ENCODE measurements around the gene TFEC.

Gene TFEC

DNA sequence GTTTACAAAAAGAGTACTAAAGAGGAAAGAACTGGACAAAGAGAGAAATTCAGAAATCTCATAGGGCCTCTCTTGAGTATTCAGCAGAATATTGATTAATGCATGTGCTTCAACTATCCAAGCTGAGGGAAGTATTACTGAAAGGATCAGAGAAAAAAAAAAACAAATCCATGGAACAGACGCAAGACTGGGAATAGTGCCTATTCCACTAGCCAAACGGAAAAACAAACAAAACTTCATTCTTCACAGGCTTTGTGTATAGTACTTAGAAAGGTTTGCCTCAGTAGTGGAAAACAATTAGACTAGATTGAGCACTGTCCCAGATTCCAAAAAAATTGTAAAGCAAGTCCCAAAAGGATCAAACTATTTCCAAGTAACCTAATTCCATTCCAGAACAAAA lies 106.2 kb downstream of the TFEC start:
- DNase-seq (ENCODE audit: low read depth), result no peak

DNA sequence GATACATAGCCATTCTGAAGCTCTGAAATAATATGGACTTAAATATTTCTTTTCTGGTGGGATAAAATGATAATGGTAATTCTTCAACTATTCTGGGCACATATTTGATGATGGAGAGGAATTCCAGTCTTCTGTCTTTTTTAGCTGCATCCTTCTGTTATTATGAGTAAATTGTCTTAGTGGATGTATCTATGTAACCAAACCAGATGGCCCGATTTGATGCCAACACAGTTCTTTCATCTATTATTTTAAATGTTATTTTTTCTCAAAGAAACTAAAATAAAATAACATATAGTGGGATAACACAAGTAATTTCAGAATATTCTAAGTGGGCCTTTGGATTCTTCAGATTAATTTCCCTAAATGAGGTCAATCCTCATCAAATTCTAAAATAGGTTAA lies 110.2 kb downstream of the TFEC start:
- DNase-seq (ENCODE audit: low read depth), result no peak

DNA sequence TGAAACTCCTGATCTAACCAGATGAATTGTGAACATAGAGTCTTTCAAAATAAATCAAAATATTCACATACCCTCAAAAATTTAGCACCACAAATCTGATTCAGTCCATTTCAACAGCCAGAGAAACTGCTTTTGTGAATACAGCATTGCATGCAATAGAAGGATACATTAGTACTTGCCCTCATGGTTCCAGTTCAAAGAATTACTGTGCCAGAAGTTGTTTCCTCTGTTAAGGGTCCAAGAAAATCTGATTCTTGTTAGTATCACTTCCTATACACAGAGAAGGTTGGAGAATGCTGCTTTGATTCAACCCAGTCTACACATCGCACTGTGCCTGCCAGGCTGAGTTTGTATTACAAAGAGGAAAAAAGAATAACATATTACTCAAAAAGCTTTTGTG lies 115.6 kb downstream of the TFEC start:
- DNase-seq (ENCODE audit: low read depth), result no peak

DNA sequence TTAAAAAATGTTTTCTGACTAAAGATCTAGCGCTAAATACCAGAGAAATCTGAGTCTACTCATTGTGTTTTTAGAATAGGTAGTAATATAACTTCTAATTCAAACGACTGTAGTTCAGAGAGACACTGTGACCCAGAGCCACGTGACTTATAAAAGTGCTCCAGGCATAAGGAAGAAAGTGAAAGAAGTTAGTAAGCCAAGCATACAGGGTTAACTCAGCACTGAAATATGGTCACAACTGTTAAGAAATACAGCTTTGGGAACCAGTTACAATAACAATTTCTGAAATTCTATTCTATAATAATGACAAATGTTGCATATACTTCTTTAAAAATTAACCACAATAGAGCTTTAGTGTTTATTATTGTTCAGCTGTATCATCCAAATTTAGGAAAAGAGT lies 119.1 kb downstream of the TFEC start:
- no peak for DNase-seq (ENCODE audit: low read depth)

DNA sequence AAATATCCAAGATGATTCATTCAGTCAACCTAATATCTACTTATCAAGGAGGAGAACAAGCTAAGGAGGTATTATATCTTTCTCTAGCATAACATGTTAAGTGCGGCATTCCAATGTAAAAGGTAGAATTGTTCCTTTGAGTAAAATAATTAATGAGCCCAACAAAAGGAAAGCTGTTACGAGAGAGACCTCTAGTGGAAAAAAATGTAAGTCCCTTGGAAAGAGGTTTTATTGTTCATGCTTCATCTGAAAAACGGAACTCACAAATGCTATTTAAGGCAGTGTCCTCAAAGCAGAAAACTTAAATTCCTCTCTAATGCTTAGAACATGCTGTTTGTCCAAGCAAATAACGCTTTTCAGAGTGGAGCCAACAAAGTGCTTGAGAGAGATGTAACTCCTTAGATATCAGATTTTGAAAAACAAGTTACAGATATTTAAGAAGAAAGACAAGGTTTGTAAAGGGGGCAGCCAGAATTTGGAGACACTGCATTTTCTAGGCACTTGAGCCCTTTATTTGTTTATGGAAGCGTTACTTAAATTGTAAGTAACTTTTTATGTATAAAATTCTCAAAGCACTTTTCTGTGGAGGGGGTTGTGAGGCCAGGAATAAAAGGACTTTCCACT lies 119.9 kb downstream of the TFEC start:
- DNase-seq (ENCODE audit: low read depth), result no peak

DNA sequence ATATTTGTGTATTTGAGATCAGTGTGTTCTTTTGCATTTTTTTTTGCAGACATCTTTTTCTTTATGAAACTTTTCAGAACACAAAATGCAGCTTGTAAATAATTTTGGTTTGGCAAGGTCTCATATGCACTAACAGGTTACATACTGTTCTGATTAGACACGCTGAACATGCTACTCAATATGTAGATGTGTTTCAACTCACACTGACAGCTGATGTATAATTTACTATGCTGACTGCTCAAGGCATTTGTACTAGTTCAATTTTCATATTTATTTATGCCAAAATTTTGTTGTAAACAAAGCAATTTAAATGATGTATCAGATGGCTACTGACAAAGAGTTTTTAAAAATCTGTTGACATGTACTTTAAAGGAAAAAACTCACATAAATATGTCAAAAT lies 123.8 kb downstream of the TFEC start:
- no peak for DNase-seq (ENCODE audit: low read depth)

DNA sequence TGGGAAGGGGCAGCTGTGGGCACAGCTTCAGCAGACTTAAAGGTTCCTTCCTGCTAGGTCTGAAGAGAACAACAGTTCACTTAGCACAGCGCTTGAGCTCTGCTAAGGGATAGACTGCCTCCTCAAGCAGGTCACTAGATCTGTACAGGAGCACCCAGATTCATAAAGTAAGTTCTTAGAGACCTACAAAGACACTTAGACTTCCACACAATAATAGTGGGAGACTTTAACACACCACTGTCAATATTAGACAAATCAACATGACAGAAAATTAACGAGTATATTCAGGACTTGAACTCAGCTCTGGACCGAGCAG lies 140.9 kb downstream of the TFEC start:
- no peak for DNase-seq (ENCODE audit: low read depth)

DNA sequence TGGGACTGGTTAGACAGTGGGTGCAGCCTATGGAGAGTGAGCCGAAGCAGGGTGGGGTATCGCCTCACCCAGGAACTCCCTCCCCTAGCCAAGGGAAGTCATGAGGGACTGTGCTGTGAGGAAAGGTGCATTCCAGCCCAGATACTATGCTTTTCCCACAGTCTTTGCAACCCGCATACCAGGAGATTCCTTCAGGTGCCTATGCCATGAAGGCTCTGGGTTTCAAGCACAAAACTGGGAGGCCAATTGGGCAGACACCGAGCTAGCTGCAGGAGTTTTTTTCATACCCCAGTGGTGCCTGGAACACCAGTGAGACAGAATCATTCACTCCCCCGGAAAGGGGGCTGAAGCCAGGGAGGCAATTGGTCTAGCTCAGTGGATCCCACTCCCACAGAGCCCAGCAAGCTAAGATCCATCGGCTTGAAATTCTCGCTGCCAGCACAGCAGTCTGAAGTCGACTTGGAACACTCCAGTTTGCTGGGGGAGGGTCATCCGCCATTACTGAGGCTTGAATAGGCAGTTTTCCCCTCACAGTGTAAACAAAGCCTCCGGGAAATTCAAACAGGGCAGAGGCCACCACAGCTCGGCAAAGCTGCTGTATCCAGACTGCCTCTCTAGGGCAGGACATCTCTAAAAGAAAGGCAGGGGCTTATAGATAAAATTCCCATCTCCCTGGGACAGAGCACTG lies 141.4 kb downstream of the TFEC start:
- DNase-seq (ENCODE audit: low read depth), result no peak

DNA sequence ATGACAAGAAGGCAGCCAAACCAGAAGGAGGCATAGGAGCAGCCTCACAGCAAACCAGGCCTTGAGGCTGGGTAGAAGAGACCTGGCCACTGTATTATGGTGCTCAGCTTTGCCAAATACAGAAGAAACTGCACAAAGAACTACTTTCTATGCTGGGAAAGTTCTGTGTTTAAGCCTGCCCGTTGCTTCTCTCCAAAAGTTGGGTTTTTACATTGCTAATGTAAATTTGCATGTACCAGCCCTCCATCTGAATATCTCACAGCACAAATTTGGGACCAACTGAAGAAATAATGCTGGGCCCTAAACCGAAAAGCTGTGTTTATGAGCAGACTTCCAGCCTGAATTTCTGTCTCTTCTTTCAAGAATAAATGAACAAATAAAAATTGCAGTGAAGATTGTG lies 145.0 kb downstream of the TFEC start:
- DNase-seq (ENCODE audit: low read depth), result no peak
